A549 (cell line): Measurements from ENCODE around the gene DAGLA. TPM values are rescaled to one million over a fixed set of nuclear protein-coding genes. Genes with fewer than 3 reads are reported as not detected.

ENCODE experiments used
- ATAC-seq, 2 experiments: fragments of 200-7000 bp in 1 of 2; fragments of >200 bp in 1 of 2; cut with Nextera tagmentation in 1 of 2; cut with Tn5 transposase in 1 of 2; 3 replicates each; pipeline versions ENCODE4 v1.8.0 to v1.9.1; 2018 to 2020; ENCODE audit warnings: mild to moderate bottlenecking in 1 of 2, moderate library complexity in 1 of 2
- CTCF ChIA-PET: fragments of 300-600 bp; sonication (Branson Sonifier 250); formaldehyde crosslinking; extraction: SDS; loops from one replicate; lab custom pipeline; 2021; ENCODE audit warnings: antibody characterized with exemption, inconsistent platforms; lab: Yijun Ruan, JAX
- POLR2A ChIA-PET: fragments of 350-600 bp; formaldehyde crosslinking; extraction: SDS; loops from one replicate; lab custom pipeline; 2021; ENCODE audit warnings: antibody characterized with exemption, inconsistent platforms; lab: Yijun Ruan, JAX
- DNase-seq, 2 experiments: peaks; one replicate each; pipeline versions ENCODE4 v3.0.0 to v3.0.0-alpha.2; 2011 to 2016; ENCODE audit warnings: low read depth in 1 of 2, low spot score in 1 of 2
- FAIRE-seq: peaks from 2 replicates; lab custom pipeline; 2011; peaks lifted over from hg19 to GRCh38; lab: Jason Lieb, UNC
- H3K27ac ChIP-seq, 2 experiments: fragments of >200 bp; sonication (Bioruptor Twin); formaldehyde crosslinking; 3 replicates each; pipeline ENCODE4 v1.5.1; 2016 to 2017
- H3K4me1 ChIP-seq: fragments of >200 bp; sonication (Bioruptor Twin); formaldehyde crosslinking; 3 replicates; pipeline ENCODE4 v1.6.1; 2016
- H3K4me2 ChIP-seq: fragments of >200 bp; sonication (Bioruptor Twin); formaldehyde crosslinking; 3 replicates; pipeline ENCODE4 v1.6.1; 2016
- H3K4me3 ChIP-seq: fragments of >200 bp; sonication (Bioruptor Twin); formaldehyde crosslinking; 3 replicates; pipeline ENCODE4 v1.5.1; 2016
- H3K9me3 ChIP-seq: fragments of >200 bp; sonication (Bioruptor Twin); formaldehyde crosslinking; 3 replicates; pipeline ENCODE4 v1.6.1; 2016
- ATOH8 ChIP-seq: fragments of 250-450 bp; sonication (Bioruptor Pico); IDR thresholded peaks from 2 replicates; pipeline ENCODE4 v1.5.0; 2020; ENCODE audit warnings: low read depth, mild to moderate bottlenecking, moderate library complexity
- CBX2 ChIP-seq: fragments of 200-600 bp; sonication (generic); IDR thresholded peaks from 2 replicates; pipeline ENCODE4 v1.6.1; 2016; ENCODE audit warnings: low read depth, mild to moderate bottlenecking, borderline replicate concordance
- CEBPB ChIP-seq, 2 experiments: fragments of >200 bp in 1 of 2; sonication (Bioruptor Twin) in 1 of 2; formaldehyde crosslinking in 1 of 2; IDR thresholded peaks; 2 replicates each; pipeline ENCODE4 v1.6.1; 2012 to 2016
- CHD2 ChIP-seq: fragments of 150-350 bp; IDR thresholded peaks from 2 replicates; pipeline ENCODE4 v1.6.1; 2014; ENCODE audit warnings: low read length; ENCODE audit not compliant: partially characterized antibody
- EHMT2 ChIP-seq: fragments of 200-600 bp; sonication (generic); IDR thresholded peaks from 2 replicates; pipeline ENCODE4 v1.6.1; 2016; ENCODE audit warnings: antibody characterized with exemption, low read depth, mild to moderate bottlenecking, moderate library complexity
- EP300 ChIP-seq, 2 experiments: fragments of >200 bp; sonication (Bioruptor Twin); formaldehyde crosslinking; IDR thresholded peaks; 2 replicates in 1 of 2; 3 replicates in 1 of 2; pipeline ENCODE4 v1.6.1; 2016 to 2017
- ESRRA ChIP-seq: fragments of 150-350 bp; IDR thresholded peaks from 2 replicates; pipeline ENCODE4 v1.6.1; 2014; ENCODE audit warnings: mild to moderate bottlenecking, low read length, borderline replicate concordance
- FOSB ChIP-seq: fragments of 250-450 bp; sonication (Bioruptor Pico); IDR thresholded peaks from 2 replicates; pipeline ENCODE4 v1.5.0; 2020; ENCODE audit warnings: mild to moderate bottlenecking, moderate library complexity
- FOSL2 ChIP-seq, 2 experiments: fragments of 450-650 bp in 1 of 2; fragments of >200 bp in 1 of 2; sonication (Bioruptor Twin) in 1 of 2; formaldehyde crosslinking; IDR thresholded peaks; 2 replicates each; pipeline versions ENCODE4 v1.5.0 to v1.6.1; 2016 to 2020; ENCODE audit warnings: mild to moderate bottlenecking in 1 of 2, moderate library complexity in 1 of 2
- FOXS1 ChIP-seq: fragments of 250-450 bp; sonication (Bioruptor Pico); IDR thresholded peaks from 2 replicates; pipeline ENCODE4 v1.5.0; 2020; ENCODE audit warnings: mild to moderate bottlenecking, moderate library complexity
- GATA3 ChIP-seq: IDR thresholded peaks from 2 replicates; pipeline ENCODE4 v1.6.1; 2012; ENCODE audit warnings: borderline replicate concordance
- HDAC2 ChIP-seq: fragments of 200-600 bp; sonication (generic); IDR thresholded peaks from 2 replicates; pipeline ENCODE4 v1.6.1; 2016
- HEYL ChIP-seq: fragments of 250-450 bp; sonication (Bioruptor Pico); IDR thresholded peaks from 2 replicates; pipeline ENCODE4 v1.8.0; 2021; ENCODE audit warnings: mild to moderate bottlenecking, moderate library complexity
- HOXB5 ChIP-seq: fragments of 250-450 bp; sonication (Bioruptor Pico); IDR thresholded peaks from 2 replicates; pipeline ENCODE4 v1.5.0; 2020; ENCODE audit warnings: mild to moderate bottlenecking, moderate library complexity
- MAZ ChIP-seq: fragments of 150-350 bp; IDR thresholded peaks from 2 replicates; pipeline ENCODE4 v1.6.1; 2014; ENCODE audit warnings: antibody characterized with exemption, low read depth, low read length, borderline replicate concordance
- MYC ChIP-seq: IDR thresholded peaks from 2 replicates; pipeline ENCODE4 v1.6.1; 2012; ENCODE audit warnings: mild to moderate bottlenecking, inconsistent platforms, low read length, improper control_type of control experiment, borderline replicate concordance
- NPAS2 ChIP-seq: fragments of 250-450 bp; sonication (Bioruptor Pico); IDR thresholded peaks from 2 replicates; pipeline ENCODE4 v1.8.0; 2022; ENCODE audit warnings: mild to moderate bottlenecking, moderate library complexity, borderline replicate concordance
- NR3C1 ChIP-seq: fragments of >200 bp; sonication (Bioruptor Twin); formaldehyde crosslinking; IDR thresholded peaks from 3 replicates; pipeline ENCODE4 v1.6.1; 2017
- PHF8 ChIP-seq: fragments of 200-600 bp; sonication (generic); IDR thresholded peaks from 2 replicates; pipeline ENCODE4 v1.6.1; 2016; ENCODE audit warnings: low read depth, mild to moderate bottlenecking, antibody characterized with exemption, moderate library complexity, borderline replicate concordance
- RCOR1 ChIP-seq: fragments of 150-350 bp; IDR thresholded peaks from 2 replicates; pipeline ENCODE4 v1.6.1; 2014; ENCODE audit warnings: antibody characterized with exemption, low read length, low read depth
- SREBF2 ChIP-seq: fragments of 450-650 bp; IDR thresholded peaks from 2 replicates; pipeline ENCODE4 v1.6.1; 2014; ENCODE audit warnings: mild to moderate bottlenecking, moderate library complexity
- ZFP36 ChIP-seq: fragments of 450-650 bp; IDR thresholded peaks from 2 replicates; pipeline ENCODE4 v1.6.1; 2014; ENCODE audit warnings: borderline replicate concordance; ENCODE audit not compliant: partially characterized antibody
- WGBS: methylation state at CpG from one replicate; pipeline ENCODE4 v1.1.6; 2017; ENCODE audit errors: missing lambda C conversion rate; 5-methylcytosine and 5-hydroxymethylcytosine counted together
- polyA plus RNA-seq, 4 experiments: library from polyadenylated mRNA; depleted of rRNA in 3 of 4; stranded (reverse); fragments of >200 nt; fragmentation: RNase III in 1 of 4; extraction: RNeasy Plus Mini Kit Qiagen cat#74134 plus additional on column Dnase treatment in 1 of 4; gene quantifications; 2 replicates in 3 of 4; 3 replicates in 1 of 4; pipeline ENCODE4 v1.2.3, GENCODE V29; 2011 to 2017

DAGLA gene
- polyA plus RNA-seq, 2 of the 4 experiments (the other 2 are of a cell fraction): 0.93 to 2.5 TPM

- Histone ChIP-seq H3K4me3 (no peak overlapping the region), H3K9me3 (no peaks in the 10 kb centered on the region), H3K4me2 (no peak overlapping the region), H3K4me1 (peaks cover 67% of the 10 kb centered on the region), H3K27ac (peak overlapping the region in 1 of 2 experiments; percentile 74; a peak in 3 of 6 replicates)
- ATAC-seq (no peak), FAIRE-seq (no peak), DNase-seq (no peak)
- CTCF ChIA-PET: interaction anchor here (0.6 to 7.2 kb wide), 7 partner anchors 11 to 321 kb away, joined by 3 to 42 read pairs (median 4); no protein-coding TSS in a partner anchor
- TF ChIP-seq FOXS1 (CRISPR knock-in tag) (no peak), MAZ (no peak), ZFP36 (no peak), HEYL (no peak), FOSL2 (IDR thresholded peaks at IDR 0.05) (no peak), FOSL2 (CRISPR knock-in tag; IDR thresholded peaks at IDR 0.05) (no peak), HOXB5 (no peak), GATA3 (no peak), ESRRA (no peak), RCOR1 (no peak), ATOH8 (no peak), EP300 (IDR thresholded peaks at IDR 0.05) (no peak), HDAC2 (no peak), CEBPB (IDR thresholded peaks at IDR 0.05) (no peak), CBX2 (no peak), FOSB (CRISPR knock-in tag) (no peak)
- 85% methylated on average over 19 of the region's 23 CpGs for WGBS
- POLR2A ChIA-PET: no interaction called here
Observed at GRCh38 chr11:61763930-61764605, 83.9 kb downstream of the DAGLA start.

- H3K4me2 ChIP-seq: no peak overlapping the region
- no peak for DNase-seq
- no peaks in the 10 kb centered on the region for H3K9me3 ChIP-seq
- no peak for TF ChIP-seq NPAS2 (CRISPR knock-in tag)
- no peak for TF ChIP-seq CBX2
- no peak for TF ChIP-seq PHF8
- TF ChIP-seq NR3C1: no peak
- TF ChIP-seq CHD2: no peak
- no peak for TF ChIP-seq SREBF2
- TF ChIP-seq, all 56 proteins: peak for 0
- CTCF ChIA-PET: interaction anchor here (1.1 to 7.2 kb wide), 6 partner anchors 11 to 33 kb away, joined by 3 to 44 read pairs (median 8); no protein-coding TSS in a partner anchor
- Histone ChIP-seq H3K4me3 (no peak overlapping the region), H3K27ac (peak overlapping the region in 1 of 2 experiments; percentile 74; a peak in 4 of 6 replicates), H3K4me1 (peaks cover 68% of the 10 kb centered on the region)
- WGBS: 72% methylated on average over 20 of the region's 22 CpGs
- ATAC-seq (peak; percentile 7 to 33; a peak in 4 of 6 replicates), FAIRE-seq (no peak)
- POLR2A ChIA-PET: no interaction called here
Observed at GRCh38 chr11:61764606-61765260, 84.5 kb downstream of the DAGLA start.

GRCh38 chr11:61765550-61766253 lies 85.5 kb downstream of the DAGLA start:
- CTCF ChIA-PET: interaction anchor here (0.6 to 7.2 kb wide), 9 partner anchors 9 to 342 kb away, joined by 3 to 44 read pairs (median 9); no protein-coding TSS in a partner anchor
- peak overlapping the region; percentile 42 to 74; a peak in 4 of 6 replicates for H3K27ac ChIP-seq
- TF ChIP-seq CEBPB (IDR thresholded peaks at IDR 0.05): no peak
- no peak for TF ChIP-seq RCOR1
- no peak for TF ChIP-seq EHMT2
- TF ChIP-seq ZFP36: no peak
- no peak for TF ChIP-seq MYC
- TF ChIP-seq, all 56 proteins: peak for 0
- no peak overlapping the region for H3K4me3 ChIP-seq
- POLR2A ChIA-PET: no interaction called here
- H3K4me2 ChIP-seq: 0 out of 3 replicates have a peak overlapping the region, but pooled peaks have one; percentile 27
- FAIRE-seq: no peak
- H3K4me1 ChIP-seq: peaks cover 77% of the 10 kb centered on the region
- H3K9me3 ChIP-seq: no peaks in the 10 kb centered on the region
- WGBS: 82% methylated on average over 15 of the region's 26 CpGs
- DNase-seq: no peak
- ATAC-seq: peak in 1 of 2 experiments; percentile 5; a peak in 1 of 6 replicates
